Islet precursor cell (in vitro differentiated cells): ENCODE measurements around the gene NOL8.

Experiments
- DNase-seq: peaks from one replicate; pipeline ENCODE4 v3.0.0-alpha.2; 2018

Gene NOL8

DNA sequence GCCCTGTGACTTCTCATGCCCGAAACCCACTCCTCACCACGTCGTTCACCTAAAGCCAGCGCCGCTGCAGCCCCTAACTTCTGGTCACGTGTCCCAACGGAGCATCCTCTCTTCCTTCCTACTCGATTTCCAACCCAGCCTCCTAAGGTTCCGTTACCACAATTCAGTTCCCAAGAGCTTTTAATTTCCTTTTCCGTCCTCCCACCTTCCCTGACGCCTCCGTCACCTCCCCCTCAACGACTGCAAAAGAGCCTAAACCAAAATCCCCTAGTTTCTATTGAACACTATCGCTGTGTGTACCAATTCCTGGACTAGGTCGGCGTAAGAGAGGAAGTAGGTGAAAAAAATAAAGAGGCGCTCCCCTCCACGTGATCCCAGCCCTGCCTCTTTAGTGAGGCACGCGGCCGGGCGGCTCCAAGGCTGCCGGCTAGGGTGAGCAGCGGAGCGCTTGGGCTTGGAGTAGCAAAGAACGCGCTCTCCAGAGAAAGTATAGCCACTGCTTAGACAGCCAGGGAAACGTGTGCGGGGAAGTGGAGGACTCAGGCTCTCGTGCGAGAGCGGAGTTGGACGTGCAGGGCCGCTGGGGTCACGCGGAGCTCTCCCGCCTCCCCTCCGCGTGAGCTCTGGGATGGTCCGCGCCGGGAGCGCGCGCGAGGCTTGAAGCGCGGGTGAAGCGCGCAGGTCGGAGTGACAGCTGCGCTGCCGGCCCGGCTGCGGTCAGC, at the start of gene NOL8, which contains the start of gene CENPP:
TSS of gene NOL8 (minus strand) at position 82 of the 722 bp plus-strand sequence. CDS start 1,189 bp downstream, outside the sequence.
TSS of gene CENPP (plus strand) at position 685 of the 722 bp plus-strand sequence.
- DNase-seq = peak; percentile 92

DNA sequence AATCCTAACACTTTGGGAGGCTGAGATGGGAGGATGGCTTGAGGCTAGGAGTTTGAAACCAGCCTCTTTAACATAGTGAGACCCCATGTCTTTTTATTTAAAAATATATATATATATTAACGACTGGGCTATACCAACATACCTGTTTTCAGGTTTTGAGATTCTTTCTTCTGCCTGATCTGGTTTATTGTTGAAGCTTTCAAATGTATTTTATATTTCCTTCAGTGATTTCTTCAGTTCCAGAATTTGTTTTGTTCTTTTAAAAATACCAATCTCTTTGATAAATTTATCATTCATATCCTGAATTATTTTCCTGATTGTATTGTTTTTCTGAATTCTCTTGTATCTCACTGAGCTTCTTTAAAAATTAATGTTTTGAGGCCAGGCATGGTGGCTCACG, 48.0 kb upstream of the NOL8 start:
- no peak for DNase-seq

DNA sequence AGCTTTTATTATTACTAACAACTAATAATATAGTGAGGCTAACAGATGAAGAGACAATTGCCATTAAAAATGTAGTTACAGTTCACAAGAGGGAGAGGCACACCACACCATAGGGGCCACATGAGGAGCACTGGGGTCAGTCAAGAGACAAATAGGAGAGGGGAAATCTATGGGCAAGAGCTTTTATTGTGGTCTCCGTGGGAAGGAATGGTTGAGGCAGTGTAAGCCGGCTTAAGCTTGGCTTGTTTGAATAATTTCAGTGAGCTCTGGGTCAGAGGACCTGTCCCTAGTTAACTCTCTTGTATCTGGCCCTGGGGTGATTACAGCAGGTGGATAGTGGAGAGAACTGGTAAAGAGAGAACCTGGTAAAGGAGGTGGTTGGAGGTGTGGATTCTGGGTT, 43.9 kb upstream of the NOL8 start:
- no peak for DNase-seq

DNA sequence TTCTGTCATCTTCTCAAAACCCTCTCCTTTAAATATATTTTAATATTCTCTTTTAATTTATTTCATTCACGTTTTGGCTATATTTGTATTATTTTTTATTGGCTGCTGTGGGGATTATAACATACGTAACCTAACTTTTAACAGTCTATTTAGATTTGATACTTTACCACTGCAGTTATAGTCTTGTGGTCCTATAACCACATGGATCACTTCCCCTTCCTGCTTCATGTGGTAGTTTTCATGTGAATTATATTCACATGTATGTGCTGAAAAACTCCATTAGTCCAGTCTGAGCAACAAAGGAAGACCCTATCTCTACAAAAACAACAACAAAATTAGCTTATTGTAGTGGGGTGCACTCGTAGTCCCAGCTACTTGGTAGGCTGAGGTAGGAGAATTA, 34.9 kb upstream of the NOL8 start:
- DNase-seq = no peak

DNA sequence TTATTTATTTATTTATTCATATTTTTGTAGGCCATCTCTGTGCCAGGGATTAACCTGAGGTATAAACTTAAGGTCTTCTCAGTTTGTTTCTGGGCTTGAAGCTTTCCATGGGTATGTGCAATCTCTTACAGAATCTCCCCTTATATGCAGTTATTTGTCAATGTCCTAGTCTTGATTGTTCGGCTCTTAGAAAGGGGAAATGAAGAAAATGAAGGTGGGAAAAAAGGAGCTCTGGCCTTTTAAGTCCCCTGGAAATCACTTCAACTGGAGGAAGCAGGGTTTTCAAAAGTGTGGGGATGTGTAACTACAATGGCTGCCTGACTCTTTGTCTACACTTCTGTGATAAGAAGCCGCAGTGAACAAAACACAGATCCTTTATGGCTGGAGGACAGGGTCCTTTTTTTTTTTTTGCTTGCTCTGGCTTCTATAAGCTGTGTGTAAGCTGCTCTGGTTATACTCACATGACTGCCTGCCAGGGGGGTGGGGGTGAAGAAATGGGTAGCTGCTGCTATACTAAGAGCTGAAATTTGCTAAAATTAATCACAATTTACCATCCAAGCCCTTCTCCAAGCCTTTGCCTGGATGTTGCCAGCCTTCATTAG, 34.3 kb upstream of the NOL8 start:
- peak; percentile 55 for DNase-seq

DNA sequence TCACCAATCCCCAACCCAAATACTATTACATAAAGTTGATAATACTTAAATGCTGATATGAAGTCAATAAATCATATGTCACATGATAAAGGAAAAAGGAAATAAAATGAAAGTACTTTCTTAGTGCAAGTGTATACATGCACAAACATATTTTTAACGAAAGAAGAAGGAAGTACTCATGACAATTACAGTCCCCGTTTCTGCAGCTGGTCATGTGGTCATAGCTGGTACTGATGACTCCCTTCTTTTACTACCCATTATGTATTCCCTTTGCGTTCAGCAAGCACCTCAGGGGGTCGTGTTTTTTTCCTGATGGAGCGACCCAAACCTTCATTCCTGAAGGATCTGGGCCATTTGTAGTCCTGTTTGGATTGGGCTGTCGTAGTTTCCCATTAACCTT, 27.9 kb upstream of the NOL8 start:
- no peak for DNase-seq

DNA sequence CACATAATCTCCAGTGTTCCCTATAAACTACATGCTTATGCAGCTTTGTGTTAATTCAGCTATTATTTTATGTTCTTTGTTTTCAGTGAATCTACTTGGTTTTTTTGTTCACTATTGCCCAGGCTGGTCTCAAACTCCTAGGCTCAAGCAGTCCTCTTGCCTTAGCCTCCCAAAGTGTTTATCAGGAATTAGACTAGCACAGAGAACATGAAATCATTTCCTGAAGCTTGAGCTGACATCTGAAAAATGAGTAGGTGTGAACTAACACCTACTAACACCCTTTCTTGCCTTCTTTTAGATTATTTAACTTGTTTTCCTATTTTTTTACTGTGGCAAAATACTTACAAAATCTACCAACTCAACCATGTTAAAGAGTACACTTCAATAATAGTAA, 25.6 kb upstream of the NOL8 start:
- DNase-seq = no peak

DNA sequence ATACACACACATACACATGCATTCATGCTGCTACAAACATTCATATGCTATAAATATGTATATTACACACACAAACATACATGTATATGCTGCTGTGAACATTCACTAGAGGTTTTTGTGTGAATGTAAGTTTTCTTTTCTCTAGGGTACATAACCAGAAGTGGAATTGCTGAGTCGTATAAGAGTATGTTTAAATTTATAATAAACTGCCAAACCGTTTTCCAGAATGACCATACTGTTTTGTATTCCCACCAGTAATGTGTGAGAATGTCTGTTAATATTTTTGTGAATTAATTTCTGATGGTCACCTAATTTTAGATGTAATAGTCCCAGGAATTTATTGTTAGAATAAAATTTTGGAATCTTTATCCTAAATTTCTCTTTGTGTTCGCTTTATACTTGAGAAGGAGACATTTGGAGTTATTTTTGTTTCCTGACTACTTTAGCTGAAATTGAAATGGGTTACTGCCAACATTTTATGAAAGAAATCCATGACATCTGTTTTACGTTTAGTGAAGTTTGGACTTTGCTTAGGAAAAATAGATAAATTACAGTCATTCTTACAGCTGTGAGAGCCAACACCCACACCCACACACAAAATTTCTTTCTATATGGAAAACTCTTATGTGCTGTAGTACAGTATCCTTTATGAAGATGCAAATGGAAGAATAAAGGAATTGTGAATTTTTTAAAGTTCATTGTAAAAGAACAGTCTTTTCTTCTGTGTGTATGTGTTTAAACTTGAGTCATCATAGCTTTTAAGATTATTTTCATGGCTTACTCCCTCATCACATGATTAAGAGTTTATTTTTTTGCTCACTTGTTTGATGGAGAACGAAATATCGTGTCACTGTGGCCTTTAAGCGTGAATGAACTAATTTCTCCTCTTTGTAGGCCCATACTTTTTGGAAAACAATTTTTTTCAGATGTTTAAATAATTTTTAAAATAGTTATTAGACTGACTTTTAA, 24.9 kb upstream of the NOL8 start:
- no peak for DNase-seq

DNA sequence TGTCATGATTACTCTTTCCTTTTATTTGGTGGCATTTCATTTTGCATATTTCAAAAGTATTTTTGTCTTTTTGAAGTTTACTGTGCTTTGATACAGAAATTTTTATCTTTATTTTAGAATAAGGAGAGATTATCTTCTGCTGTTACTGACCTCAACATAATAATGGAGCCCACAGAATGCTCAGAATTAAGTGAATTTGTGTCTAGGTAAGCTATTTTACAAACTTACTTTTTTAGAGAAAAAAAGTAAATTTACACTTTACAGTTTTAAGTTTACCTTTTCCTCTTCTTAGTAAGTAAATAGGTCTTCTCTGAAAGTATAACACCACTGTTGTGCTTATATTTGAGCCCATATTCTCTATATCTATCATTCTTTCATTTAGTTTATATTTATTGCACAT, 20.4 kb upstream of the NOL8 start:
- no peak for DNase-seq

DNA sequence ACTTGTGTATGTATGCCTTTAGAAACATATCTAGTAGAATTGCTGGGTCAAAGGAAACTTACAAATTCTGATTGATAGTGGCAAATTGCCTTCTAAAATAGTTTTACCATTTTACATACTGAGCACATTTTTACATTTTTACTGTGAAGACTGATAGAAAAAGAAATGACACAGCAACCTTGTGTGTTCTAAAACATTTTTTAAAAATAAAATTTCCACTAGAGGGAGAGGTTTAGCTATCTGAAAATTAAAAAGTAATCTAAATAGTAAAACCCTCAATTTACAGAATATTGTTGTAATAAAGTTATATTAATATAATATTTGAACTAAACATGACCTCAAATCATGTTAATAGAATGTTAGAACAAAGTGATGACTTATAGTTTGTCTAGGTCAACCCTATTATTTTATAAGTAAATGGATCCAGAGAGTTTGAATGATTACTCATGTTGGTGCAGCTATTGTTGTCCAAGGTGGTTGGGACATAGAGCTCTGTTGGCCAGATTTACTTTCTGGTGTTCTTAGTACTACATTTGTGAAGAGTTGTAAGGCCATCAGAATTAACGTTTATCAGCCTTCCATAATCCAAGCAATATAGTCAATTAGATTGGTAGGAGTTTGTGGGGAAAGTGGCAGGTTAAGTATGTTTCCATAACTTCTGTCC, 17.8 kb upstream of the NOL8 start:
- no peak for DNase-seq

DNA sequence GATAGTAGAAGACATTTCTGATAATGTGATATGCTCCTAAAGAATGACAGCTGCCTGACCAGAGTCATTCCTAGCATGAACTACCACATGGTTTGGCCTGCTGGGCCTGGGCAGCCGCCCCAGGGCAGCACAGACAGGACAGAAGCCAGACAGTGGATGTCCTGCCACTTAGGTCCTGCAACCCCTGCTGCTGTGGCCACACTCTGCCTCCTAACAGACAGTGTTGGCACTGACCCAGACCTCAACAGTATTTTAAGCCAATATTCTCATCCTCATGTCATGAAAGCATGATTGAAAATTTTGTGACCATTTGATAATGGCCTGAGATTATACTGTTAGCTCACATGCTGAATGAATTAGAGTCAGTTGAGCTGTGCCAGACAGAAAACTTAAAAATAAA, 16.4 kb upstream of the NOL8 start:
- no peak for DNase-seq

DNA sequence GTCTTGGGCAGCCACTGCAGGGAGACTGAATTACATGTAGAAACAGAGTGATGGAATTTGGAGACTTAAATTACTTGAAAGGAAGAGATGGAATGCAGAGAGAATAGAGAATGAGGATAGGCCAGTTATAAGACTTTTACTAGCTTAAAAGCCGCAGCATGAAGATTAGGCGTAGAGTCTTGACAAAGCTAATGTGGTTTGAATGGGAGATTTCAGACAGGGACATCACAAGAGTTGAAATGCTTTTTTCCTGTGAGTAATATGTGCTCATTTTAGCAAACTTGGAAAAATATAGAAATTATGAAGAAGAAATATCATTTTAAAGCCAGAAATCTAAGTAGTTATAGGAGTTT, 8.1 kb upstream of the NOL8 start:
- DNase-seq = no peak

DNA sequence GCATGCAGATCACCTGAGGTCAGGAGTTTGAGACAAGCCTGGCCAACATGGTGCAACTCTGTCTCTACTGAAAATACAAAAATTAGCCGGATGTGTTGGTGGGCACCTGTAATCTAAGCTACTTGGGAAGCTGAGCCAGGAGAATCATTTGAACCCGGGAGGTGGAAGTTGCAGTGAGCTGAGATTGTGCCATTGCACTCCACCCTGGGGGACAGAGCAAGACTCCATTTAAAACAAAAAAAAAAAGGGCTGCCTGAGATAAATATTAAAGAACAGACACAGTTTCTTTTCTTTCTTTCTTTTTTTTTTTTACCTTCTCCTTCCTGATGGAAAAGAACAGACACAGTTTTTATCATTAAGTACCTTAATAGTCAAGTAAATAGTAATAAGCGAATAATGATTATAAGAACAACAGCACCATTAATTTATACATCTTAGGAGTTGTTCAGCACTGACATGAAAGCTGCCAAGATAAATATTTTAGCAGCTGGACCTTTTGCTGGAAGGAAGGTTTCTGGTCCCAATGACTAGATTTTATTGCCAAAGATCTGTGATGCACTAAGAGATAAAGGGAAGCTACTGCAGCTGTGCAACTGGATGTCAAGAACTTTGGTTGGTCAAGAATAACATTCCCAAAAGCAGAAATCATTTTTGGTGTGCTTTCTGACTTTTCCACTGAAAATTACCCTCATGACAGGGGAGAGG, 7.6 kb upstream of the NOL8 start:
- no peak for DNase-seq

DNA sequence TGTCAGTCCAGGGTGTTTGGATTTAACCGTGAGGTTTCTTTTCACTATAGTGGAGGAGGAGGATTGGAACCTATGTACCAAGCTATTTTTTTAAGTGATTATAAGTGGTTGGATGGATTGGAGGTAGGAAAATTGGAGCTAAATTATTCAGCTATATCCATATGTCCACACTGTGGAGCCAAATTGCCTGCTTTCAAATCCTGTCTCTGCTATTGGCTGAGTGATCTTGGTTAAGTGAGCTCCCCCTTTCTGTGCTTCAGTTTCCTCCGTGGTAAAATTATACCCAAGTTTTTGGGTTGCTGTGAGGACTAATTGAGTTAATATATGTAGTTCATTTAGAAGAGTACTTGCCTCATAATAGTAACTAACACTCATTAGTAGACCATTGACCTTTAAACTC, 3.1 kb upstream of the NOL8 start:
- no peak for DNase-seq

DNA sequence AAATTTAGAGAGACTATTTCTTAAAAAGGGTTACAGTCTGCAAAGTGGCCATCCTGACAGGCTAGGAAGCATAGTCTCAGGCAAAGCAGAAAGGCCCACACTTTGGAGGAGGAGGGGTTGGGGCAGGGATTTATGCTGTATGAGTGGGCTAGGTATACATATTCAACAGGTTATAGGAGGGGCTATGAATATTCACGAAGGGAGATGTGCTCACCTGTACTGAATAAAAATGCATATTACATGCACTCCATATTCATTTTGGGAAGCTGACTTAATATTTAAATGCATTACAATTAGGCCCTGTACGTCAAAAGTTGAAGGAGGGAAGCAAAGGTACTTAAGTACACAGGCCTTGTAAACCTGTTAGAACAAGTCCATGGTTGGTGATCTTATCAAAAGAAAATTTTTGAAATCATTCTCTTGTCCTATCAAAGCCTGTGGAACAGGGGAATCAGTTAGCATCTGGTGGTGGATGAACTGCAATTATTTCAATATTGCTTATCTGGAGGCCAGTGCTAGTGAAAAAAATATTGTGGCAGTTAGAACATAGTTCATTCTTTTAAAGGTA, 2.2 kb upstream of the NOL8 start:
- DNase-seq = no peak

DNA sequence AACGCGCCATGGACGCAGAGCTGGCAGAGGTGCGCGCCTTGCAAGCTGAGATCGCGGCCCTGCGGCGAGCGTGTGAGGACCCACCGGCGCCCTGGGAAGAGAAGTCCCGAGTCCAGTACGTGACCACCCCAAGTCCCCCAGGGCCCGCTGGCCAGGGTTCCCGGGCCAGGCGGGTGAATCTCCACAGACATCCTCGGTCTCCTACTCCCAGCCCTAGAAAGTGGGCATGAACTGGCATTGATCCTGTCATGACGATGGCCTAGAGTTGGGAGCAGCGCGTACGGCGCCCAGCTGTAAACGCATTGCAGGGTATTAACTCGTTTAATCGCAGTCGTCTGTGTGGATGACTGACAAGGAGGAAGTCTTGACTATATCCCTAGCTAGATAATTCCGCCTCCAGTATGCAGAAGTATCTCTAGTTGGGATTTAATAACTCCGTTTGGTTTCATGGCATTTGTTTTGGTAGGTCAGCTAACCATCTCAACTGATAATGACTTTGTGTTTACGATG, 896 bp upstream of the NOL8 start:
- no peak for DNase-seq

DNA sequence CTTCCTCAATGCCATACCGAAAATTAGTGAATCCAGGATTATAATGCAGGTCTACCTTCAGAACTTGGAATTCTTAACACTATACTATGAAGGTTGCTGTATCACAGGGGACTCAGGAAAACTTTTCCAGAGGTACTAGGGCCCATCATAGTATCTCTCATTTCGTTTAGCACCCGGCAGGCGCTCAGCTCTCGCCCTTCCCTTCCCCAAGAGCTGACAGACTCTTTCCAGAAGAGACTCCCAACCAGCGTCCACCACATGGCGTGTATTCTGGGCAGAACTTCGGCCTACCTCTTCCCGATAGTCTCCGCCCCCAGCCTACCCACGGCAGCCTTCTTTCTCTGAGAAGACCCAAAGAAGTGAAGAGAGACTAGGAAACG, 271 bp downstream of the NOL8 start:
- DNase-seq = no peak

DNA sequence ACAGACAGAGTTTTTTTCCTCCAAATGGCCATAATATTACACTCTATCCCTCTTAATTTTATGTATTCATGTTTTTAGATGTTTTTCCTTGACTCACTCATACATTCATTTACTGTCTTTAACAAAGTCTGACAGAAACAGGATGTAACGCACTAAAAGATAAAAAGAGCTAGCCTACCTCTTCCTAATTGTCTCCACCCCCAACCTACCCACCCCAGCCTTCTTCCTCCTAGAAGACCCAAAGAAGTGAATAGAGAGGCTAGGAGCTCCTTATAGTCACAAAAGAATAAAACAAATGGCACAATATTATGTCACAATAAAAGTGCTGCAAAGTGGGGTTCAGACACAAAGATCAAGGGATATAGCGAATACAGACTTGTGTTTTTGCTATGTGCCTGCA, 719 bp downstream of the NOL8 start:
- DNase-seq = no peak

DNA sequence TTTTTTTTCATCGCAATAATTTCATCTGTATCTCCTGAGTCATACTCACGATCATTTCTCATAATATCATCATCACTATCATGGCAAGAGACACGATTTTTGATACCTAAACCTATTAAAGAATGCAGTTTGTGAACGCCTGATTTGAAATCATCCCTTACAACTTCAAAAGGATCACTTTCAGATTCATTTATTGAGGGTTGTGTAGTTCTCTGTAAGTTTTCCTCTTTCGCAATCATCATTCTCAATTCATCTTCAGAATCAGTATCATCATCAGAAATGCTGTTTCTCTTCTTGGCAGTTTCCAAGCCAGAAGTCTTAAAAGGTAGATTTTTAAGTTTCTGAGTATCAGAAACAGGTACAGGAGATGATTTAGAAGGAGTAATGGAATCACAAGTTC, 9.7 kb downstream of the NOL8 start:
- DNase-seq = no peak

DNA sequence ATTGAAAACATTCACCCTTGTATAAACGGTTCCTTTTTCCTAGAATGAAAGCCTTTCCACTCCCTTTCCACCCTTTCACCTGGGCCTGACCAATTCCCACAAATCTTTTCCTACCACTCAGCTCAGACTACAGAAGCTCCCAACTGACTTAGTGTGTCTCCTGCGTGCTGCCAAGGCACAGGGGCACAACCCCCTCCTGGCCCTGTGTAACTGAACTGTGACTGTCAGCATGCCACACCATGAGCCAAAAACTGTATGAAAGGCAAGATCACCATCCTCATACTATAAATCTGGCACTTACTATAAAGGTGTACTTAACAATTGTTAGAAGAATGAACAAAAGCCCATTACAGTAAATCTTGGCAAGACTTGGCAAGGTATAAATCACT, 11.5 kb downstream of the NOL8 start:
- no peak for DNase-seq

DNA sequence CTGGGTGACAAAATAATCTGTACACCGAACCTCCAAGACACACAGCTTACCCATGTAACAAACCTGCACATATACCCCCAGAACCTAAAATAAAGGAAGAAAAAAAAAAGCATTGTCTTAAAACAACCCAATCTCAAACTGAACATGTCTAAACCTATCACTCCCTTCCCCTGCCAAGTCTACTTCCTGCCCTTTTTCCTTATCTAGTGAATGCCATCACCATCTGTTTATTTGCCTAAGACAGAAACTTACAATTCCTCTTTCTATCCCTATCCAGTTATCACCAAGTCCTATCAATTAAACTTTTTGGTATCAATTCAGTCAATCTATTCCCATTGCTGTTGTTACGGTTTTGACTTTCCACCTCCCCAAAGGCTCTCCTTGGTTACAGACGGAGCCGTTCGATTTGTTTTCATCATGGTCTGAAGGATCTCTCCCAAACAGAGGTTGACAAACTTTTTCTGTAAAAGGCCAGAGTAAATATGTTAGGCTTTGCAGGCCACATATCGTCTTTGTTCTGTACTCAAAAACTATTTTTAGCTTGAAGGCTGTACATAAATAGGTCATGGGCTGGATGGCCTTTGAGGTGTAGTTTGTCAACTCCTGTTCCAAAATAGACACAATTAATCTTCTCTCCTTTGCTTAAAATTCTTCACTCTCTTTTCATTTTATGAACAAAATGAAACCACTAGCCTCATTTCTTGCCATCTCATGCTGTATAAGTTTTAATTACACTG, 12.1 kb downstream of the NOL8 start:
- no peak for DNase-seq
